GM18909 (cell line): ENCODE data around the gene SWSAP1.
"Not testable (repeated sequence)": the region's sequence is repeated elsewhere in the genome, so short reads cannot be mapped to it uniquely, and the experiment has no call there.

Experiments used
- ATAC-seq: cut with Tn5 transposase; IDR thresholded peaks from one replicate; pipeline ENCODE4 v1.9.1; 2021; ENCODE audit warnings: mild to moderate bottlenecking; ENCODE audit not compliant: unreplicated experiment, poor library complexity

The SWSAP1 gene

GRCh38 chr19:11354102-11354501, 20.4 kb upstream of the SWSAP1 start:
- not testable (repeated sequence) for ATAC-seq

GRCh38 chr19:11355160-11356073, 19.0 kb upstream of the SWSAP1 start, which contains the start of gene PLPPR2:
PLPPR2 (plus strand) TSS chr19:11355432; CDS start chr19:11357674, 2,242 bp downstream.
- peak; percentile 55 for ATAC-seq

DNA sequence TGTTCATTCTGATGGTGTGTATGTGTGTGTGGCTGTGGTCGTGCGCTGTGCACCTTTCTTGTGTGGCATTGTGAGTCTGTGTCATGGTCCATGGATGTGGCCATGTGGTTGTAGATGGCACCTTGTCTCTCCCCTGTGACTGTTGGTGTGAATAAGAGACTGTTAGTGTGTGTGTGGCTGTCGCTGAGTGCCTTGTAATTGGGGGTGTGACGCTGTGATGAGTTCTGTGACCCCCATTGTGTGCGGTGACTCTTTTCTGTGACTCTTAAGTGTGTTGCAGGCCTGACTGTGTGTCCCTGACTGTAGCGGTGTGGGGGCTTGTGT, 18.4 kb upstream of the SWSAP1 start:
- no peak for ATAC-seq

- no peak for ATAC-seq
Observed at GRCh38 chr19:11356676-11357550, 17.6 kb upstream of the SWSAP1 start.

DNA sequence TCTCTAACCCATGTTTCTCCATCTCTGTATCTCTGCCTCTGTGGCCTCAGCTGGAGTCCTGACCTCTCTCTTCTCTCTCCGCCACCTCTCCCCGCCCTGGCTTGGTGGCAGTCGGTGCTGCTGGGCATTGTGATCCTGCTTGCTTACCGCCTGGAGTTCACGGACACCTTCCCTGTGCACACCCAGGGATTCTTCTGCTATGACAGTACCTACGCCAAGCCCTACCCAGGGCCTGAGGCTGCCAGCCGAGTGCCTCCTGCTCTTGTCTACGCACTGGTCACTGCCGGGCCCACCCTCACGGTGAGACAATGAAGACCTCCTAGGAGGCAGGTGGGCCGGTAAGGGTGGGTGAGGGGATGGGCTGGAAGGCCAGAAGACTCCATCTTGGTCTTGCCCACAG, 15.0 kb upstream of the SWSAP1 start:
- no peak for ATAC-seq

DNA sequence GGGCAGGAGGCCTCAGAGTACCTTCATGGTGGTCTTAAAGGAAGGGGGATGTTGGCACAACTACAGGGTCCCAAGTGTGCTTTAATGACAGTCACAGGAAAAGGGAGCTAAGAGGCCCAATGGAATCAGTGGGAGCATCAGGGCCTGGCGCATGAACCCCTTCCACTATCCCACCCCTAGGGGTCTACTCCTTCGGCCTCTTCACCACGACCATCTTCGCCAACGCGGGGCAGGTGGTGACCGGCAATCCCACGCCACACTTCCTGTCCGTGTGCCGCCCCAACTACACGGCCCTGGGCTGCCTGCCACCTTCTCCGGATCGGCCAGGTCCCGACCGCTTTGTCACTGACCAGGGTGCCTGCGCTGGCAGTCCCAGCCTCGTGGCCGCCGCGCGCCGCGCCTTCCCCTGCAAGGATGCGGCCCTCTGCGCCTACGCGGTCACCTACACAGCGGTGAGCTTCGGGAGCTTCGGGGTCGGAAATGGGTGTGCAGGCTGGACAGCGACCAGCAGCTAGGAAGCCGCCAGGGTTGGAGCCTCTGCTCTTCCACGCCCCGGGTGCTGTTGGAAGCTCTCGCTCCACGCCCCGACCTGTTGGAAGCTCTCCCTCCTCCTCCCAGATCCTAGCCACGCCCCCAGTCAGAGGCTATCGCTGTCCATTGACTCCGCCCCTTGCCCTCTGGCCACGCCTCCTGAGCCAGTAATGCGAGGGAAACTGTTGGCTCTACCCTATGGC, 13.3 kb upstream of the SWSAP1 start:
- no peak for ATAC-seq

DNA sequence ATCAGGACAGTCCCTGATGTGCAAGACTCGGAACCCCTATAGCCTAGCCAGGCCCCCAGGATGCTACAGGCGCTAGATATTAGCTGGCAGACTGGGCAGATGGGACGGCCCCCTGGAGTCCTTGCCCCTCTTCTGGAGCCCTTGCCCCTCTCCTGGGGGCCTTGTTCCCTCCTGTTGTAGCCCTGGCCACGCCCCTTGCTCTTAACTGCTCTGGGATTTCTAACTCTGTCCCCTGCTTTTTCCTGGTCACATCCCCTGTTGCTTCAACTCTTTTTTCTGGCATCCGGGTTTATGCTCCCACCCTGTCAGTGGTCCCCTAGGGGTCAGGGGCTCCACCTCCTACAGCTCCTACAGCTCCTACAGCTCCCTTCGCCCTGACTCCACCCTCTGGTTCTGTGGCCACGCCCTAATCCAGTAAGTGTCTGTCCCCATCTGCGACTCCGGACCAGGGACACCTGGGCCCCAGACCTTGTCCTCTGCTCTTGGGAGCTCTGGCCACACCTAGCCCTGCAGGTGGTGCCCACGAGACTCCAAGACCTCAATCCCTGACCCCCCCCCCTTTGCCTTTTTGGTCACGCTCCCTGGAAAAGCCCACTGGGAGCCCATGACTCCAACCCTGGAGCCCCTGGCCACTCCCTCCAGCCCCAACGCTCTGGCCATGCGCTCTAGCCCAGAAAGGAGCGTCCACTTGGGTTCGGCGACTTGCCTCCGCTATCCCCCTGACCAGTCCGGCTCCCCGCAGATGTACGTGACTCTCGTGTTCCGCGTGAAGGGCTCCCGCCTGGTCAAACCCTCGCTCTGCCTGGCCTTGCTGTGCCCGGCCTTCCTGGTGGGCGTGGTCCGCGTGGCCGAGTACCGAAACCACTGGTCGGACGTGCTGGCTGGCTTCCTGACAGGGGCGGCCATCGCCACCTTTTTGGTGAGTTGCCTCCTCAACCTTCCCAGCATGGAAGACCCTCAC, 12.4 kb upstream of the SWSAP1 start:
- no peak for ATAC-seq

DNA sequence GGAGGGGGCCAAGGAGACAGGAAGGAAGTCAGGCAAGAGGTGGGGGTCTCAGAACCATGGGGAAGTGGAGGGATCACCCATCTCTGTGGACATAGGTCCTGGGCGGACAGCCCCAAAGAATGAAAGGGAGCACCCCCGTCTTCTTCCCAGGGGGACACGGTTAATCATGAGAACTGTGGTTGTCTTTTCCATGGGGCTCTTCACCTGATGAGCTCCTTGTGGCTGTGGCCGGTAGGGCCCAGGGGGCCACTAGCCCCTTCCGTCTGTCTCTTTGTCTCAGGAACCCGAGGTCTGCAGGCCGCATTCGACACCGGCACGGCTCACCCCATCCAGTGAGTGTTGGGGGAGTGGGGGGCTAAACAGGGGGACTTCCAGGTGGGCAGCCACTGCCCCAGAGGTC, 10.6 kb upstream of the SWSAP1 start:
- ATAC-seq: no peak

DNA sequence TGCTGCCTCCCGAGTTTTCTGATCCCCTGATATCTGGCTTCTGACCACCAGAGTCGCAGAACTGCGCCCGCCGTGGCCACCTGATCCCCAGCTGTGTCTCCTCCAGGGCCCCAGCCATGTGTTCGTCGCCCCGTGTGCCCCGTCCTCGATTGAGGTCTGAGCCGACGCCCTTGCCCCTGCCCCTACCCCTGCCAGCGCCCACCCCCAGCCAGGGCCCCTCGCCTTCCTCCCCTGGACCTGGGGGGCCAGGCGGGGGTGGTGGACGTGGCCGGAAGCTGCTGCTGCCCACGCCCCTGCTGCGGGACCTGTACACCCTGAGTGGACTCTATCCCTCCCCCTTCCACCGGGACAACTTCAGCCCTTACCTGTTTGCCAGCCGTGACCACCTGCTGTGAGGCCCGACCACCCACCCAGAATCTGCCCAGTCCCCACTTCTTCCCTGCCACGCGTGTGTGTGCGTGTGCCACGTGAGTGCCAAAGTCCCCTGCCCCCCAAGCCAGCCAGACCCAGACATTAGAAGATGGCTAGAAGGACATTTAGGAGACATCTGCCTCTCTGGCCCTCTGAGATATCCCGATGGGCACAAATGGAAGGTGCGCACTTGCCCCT, 10.1 kb upstream of the SWSAP1 start:
- no peak for ATAC-seq

DNA sequence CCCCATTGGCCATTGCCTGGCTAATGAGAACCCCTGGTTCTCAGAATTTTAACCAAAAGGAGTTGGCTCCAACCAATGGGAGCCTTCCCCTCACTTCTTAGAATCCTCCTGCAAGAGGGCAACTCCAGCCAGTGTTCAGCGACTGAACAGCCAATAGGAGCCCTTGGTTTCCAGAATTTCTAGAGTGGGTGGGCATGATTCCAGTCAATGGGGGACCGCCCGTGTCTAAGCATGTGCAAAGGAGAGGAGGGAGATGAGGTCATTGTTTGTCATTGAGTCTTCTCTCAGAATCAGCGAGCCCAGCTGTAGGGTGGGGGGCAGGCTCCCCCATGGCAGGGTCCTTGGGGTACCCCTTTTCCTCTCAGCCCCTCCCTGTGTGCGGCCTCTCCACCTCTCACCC, 9.5 kb upstream of the SWSAP1 start:
- no peak for ATAC-seq

DNA sequence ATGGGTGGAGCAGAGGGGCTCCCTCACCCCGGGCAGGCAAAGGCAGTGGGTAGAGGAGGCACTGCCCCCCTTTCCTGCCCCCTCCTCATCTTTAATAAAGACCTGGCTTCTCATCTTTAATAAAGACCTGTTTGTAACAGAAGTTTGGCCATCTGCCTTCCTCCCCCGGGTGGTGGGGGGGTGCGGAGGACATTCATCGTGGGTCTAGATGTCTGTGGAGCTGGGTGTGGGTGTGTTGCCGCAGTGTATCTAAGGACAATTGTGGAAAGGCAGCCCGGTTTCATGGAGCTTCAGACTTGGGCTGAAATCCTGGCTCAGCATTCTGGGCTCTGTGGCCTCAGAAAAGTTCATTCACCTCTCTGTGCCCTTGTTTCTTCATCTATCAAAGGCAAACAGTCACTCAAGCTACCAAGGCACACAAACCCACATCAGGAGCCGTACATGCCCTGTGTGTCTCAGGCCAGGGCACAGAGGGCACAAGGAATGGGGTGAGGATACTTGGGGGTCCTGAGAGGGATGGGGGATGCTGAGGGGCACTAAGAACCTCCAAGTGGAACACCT, 8.8 kb upstream of the SWSAP1 start:
- no peak for ATAC-seq

- ATAC-seq: no peak
Observed at GRCh38 chr19:11367528-11367927, 6.9 kb upstream of the SWSAP1 start.

GRCh38 chr19:11370744-11371143, 3.7 kb upstream of the SWSAP1 start:
- ATAC-seq: no peak

- no peak for ATAC-seq
Observed at GRCh38 chr19:11373166-11373884, 1.1 kb upstream of the SWSAP1 start.

DNA sequence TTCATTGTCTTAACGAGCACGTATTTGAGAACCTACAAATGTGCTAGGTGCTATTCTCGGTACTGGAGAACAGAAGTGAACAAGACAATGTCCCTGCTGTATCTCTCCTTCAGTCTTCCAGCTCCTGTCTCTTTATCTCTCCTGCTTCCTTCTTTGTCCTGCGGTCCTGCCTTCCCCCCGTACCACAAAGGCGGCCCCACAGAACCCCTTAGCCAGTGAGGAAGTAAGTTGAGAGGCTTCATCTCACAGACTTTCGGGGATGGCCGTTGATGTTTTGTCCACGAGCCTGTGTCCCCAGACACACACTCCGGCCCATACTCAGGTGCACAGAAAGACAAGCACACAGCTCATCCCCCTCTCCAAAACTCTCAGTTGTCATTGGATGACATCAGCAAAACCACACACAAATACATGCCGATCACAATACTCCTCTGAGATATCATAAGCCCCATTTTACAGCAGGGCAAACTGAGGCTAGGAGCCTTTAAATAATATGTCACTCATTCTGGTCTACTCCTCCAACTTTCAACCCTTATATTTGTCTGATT, 507 bp upstream of the SWSAP1 start:
- ATAC-seq: no peak

GRCh38 chr19:11375143-11375948, 880 bp downstream of the SWSAP1 start:
- ATAC-seq: no peak

DNA sequence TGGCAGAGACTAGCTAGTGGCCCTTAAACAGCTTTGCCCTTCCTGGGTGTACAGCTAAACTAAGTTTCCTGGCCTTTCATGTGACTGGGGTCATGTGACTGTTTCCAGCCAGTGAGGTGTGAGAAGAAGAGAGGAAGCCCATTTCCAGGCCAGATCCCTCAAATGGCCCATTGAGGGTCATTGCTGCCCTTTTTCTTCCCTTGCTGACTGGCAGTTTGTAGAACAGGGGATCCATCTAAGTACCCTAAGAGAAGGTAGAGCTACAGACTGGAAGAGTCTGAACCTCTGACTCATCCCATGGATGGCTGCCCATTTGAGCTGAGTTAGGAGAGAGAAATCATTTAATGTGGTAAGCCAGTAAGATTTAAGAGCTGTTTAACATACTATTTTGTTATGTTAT, 2.8 kb downstream of the SWSAP1 start:
- ATAC-seq: no peak
